ENCODE measurements around the gene RAB40AL.
"Not testable (repeated sequence)": the region's sequence is repeated elsewhere in the genome, so short reads cannot be mapped to it uniquely, and the experiment has no call there.

Gene RAB40AL

GRCh38 chrX:102936972-102937371 is at the start of gene RAB40AL:
Gene RAB40AL, plus strand, starts transcription at chrX:102937272. Its CDS starts 47 bp downstream, at chrX:102937319.
- FAIRE-seq; DNase-seq (ENCODE audit: extremely low spot score, insufficient read length, low read depth): not testable (repeated sequence)

- FAIRE-seq = no peak
- DNase-seq (ENCODE audit: extremely low spot score, insufficient read length, low read depth) = no peak
Observed at GRCh38 chrX:102887687-102888086, 49.4 kb upstream of the RAB40AL start.

- DNase-seq (ENCODE audit: extremely low spot score, insufficient read length, low read depth) (no peak), FAIRE-seq (peak; percentile 46)
Observed at GRCh38 chrX:102892103-102892502, 45.0 kb upstream of the RAB40AL start.

- peak; percentile 84 for FAIRE-seq
- DNase-seq (ENCODE audit: extremely low spot score, insufficient read length, low read depth) = no peak
Observed at GRCh38 chrX:102899940-102900916, 36.8 kb upstream of the RAB40AL start.

- no peak for FAIRE-seq
- no peak for DNase-seq (ENCODE audit: extremely low spot score, insufficient read length, low read depth)
Observed at GRCh38 chrX:102902355-102902754, 34.7 kb upstream of the RAB40AL start.

- DNase-seq (ENCODE audit: extremely low spot score, insufficient read length, low read depth) = no peak
- FAIRE-seq = no peak
Observed at GRCh38 chrX:102930990-102931756, 5.9 kb upstream of the RAB40AL start.

GRCh38 chrX:102934624-102935023 is 2.4 kb upstream of the RAB40AL start:
- peak; percentile 49 for FAIRE-seq

GRCh38 chrX:102950908-102951866 is 14.1 kb downstream of the RAB40AL start:
- peak; percentile 61 for FAIRE-seq
- DNase-seq (ENCODE audit: extremely low spot score, insufficient read length, low read depth) = peak; percentile 0

More at GRCh38 chrX:102934624-102935023, 2.4 kb upstream of the RAB40AL start:
- no peak for DNase-seq (ENCODE audit: extremely low spot score, insufficient read length, low read depth)

- FAIRE-seq = no peak
- no peak for DNase-seq (ENCODE audit: extremely low spot score, insufficient read length, low read depth)
Observed at GRCh38 chrX:102957751-102958150, 20.7 kb downstream of the RAB40AL start.

- DNase-seq (ENCODE audit: extremely low spot score, insufficient read length, low read depth) (no peak), FAIRE-seq (no peak)
Observed at GRCh38 chrX:102958794-102959193, 21.7 kb downstream of the RAB40AL start.

GRCh38 chrX:102959471-102959870 is 22.4 kb downstream of the RAB40AL start:
- no peak for FAIRE-seq
- no peak for DNase-seq (ENCODE audit: extremely low spot score, insufficient read length, low read depth)

GRCh38 chrX:102963955-102964354 is 26.9 kb downstream of the RAB40AL start:
- FAIRE-seq (no peak), DNase-seq (ENCODE audit: extremely low spot score, insufficient read length, low read depth) (no peak)

- DNase-seq (ENCODE audit: extremely low spot score, insufficient read length, low read depth) (no peak), FAIRE-seq (no peak)
Observed at GRCh38 chrX:102964940-102965339, 27.9 kb downstream of the RAB40AL start.

GRCh38 chrX:102966701-102967100 is 29.6 kb downstream of the RAB40AL start:
- FAIRE-seq = no peak
- DNase-seq (ENCODE audit: extremely low spot score, insufficient read length, low read depth) = no peak

GRCh38 chrX:102968216-102968615 is 31.1 kb downstream of the RAB40AL start:
- FAIRE-seq (no peak), DNase-seq (ENCODE audit: extremely low spot score, insufficient read length, low read depth) (no peak)

- not testable (repeated sequence) for DNase-seq (ENCODE audit: extremely low spot score, insufficient read length, low read depth); FAIRE-seq
Observed at GRCh38 chrX:102971536-102971935, 34.5 kb downstream of the RAB40AL start.

GRCh38 chrX:102975016-102975415 is 37.9 kb downstream of the RAB40AL start:
- no peak for FAIRE-seq

GRCh38 chrX:102976286-102976685 is 39.2 kb downstream of the RAB40AL start:
- no peak for DNase-seq (ENCODE audit: extremely low spot score, insufficient read length, low read depth)
- FAIRE-seq = no peak

More at GRCh38 chrX:102975016-102975415, 37.9 kb downstream of the RAB40AL start:
- DNase-seq (ENCODE audit: extremely low spot score, insufficient read length, low read depth) = no peak

- no peak for FAIRE-seq
- DNase-seq (ENCODE audit: extremely low spot score, insufficient read length, low read depth) = no peak
Observed at GRCh38 chrX:102976793-102977495, 39.9 kb downstream of the RAB40AL start.
